ENCODE results near the gene TENM3. TPM values are rescaled to one million over a fixed set of nuclear protein-coding genes. Genes with fewer than 3 reads are reported as not detected.

TENM3 gene
- total RNA-seq, 2 experiments from 2014 or later: not detected

GRCh38 chr4:182405087-182405486 is 161.9 kb downstream of the TENM3 start:
- Mint-ChIP-seq H3K9me3 (ENCODE audit: low read depth) (no peaks in the 10 kb centered on the region), H3K36me3 (no peaks in the 10 kb centered on the region), H3K27ac (no peak overlapping the region), H3K27me3 (no peaks in the 10 kb centered on the region), H3K4me3 (no peak overlapping the region), H3K4me1 (no peaks in the 10 kb centered on the region)
- CTCF ChIA-PET: no interaction called here
- ATAC-seq (no peak), DNase-seq (no peak)

DNA sequence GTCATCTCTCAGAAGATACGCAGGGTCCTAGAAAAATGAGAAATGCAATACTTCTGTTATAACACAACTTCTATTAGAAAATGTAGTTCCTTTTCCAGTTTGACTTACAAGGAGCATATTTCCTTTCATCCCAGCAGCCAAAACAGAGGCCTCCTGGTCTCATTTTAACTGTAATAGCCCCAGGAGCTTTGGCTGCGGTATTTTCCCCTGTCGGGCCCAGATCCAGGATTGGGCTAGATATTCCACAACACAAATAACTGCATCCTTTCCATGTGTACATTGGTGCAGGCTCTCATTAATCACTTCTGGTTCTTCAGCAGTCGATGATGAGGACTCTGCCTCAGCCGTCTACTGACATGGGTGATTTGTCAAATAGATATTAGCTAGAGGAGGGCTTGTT is 166.1 kb downstream of the TENM3 start:
- Mint-ChIP-seq H3K4me1 (no peaks in the 10 kb centered on the region), H3K36me3 (peaks cover 2% of the 10 kb centered on the region), H3K9me3 (ENCODE audit: low read depth) (peaks cover 8% of the 10 kb centered on the region), H3K27ac (no peak overlapping the region), H3K4me3 (no peak overlapping the region), H3K27me3 (no peaks in the 10 kb centered on the region)
- CTCF ChIA-PET: no interaction called here
- DNase-seq (no peak), ATAC-seq (no peak)

DNA sequence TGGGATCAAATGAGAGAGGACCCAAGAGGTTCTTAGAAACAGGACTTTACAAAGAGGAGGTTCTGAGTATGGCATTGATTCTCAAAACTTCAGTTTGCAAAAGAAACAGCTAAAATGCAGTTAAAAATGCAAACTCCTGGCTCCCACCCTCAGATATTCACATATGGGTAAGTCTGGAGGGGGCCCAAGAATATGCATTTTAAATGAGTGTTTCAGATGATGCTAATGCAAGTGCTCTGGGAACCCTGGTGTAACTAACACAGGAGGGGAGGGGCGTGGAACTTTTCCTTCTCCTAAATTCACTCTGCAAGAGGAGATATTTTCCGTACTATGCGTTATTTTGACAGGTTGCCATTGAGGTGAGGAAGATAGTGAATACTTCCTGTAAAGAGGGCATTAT is 168.2 kb downstream of the TENM3 start:
- H3K4me3 Mint-ChIP-seq: no peak overlapping the region
- peaks cover 2% of the 10 kb centered on the region for H3K36me3 Mint-ChIP-seq
- H3K27me3 Mint-ChIP-seq: no peaks in the 10 kb centered on the region
- CTCF ChIA-PET: no interaction called here
- ATAC-seq (no peak), DNase-seq (no peak)
- peaks cover 8% of the 10 kb centered on the region for H3K9me3 Mint-ChIP-seq (ENCODE audit: low read depth)
- H3K27ac Mint-ChIP-seq: no peak overlapping the region
- H3K4me1 Mint-ChIP-seq: no peaks in the 10 kb centered on the region

- H3K27me3 Mint-ChIP-seq: no peaks in the 10 kb centered on the region
- peaks cover 8% of the 10 kb centered on the region for H3K9me3 Mint-ChIP-seq (ENCODE audit: low read depth)
Observed at GRCh38 chr4:182413550-182413949, 170.3 kb downstream of the TENM3 start.

GRCh38 chr4:182415116-182415515 is 171.9 kb downstream of the TENM3 start:
- H3K4me1 Mint-ChIP-seq: no peaks in the 10 kb centered on the region
- DNase-seq (no peak), ATAC-seq (no peak)
- peaks cover 2% of the 10 kb centered on the region for H3K36me3 Mint-ChIP-seq
- no peak overlapping the region for H3K4me3 Mint-ChIP-seq
- peaks cover 8% of the 10 kb centered on the region for H3K9me3 Mint-ChIP-seq (ENCODE audit: low read depth)
- H3K27ac Mint-ChIP-seq: no peak overlapping the region
- CTCF ChIA-PET: interaction anchor here (1.4 kb wide), 1 partner anchor 17 kb away, joined by 3 read pairs; no protein-coding TSS in a partner anchor
- no peaks in the 10 kb centered on the region for H3K27me3 Mint-ChIP-seq

More at GRCh38 chr4:182413550-182413949, 170.3 kb downstream of the TENM3 start:
- no peak for DNase-seq
- CTCF ChIA-PET: no interaction called here
- ATAC-seq: no peak
- H3K4me1 Mint-ChIP-seq: no peaks in the 10 kb centered on the region
- no peak overlapping the region for H3K4me3 Mint-ChIP-seq
- no peak overlapping the region for H3K27ac Mint-ChIP-seq
- H3K36me3 Mint-ChIP-seq: peaks cover 2% of the 10 kb centered on the region

GRCh38 chr4:182416067-182416466 is 172.9 kb downstream of the TENM3 start:
- CTCF ChIA-PET: no interaction called here
- H3K27ac Mint-ChIP-seq: no peak overlapping the region
- ATAC-seq (no peak), DNase-seq (no peak)
- H3K4me1 Mint-ChIP-seq: no peaks in the 10 kb centered on the region
- H3K27me3 Mint-ChIP-seq: no peaks in the 10 kb centered on the region
- no peak overlapping the region for H3K4me3 Mint-ChIP-seq
- H3K9me3 Mint-ChIP-seq (ENCODE audit: low read depth): peaks cover 8% of the 10 kb centered on the region
- peaks cover 2% of the 10 kb centered on the region for H3K36me3 Mint-ChIP-seq

GRCh38 chr4:182418054-182418734 is 175.0 kb downstream of the TENM3 start:
- DNase-seq: no peak
- CTCF ChIA-PET: no interaction called here
- H3K4me1 Mint-ChIP-seq: no peaks in the 10 kb centered on the region
- H3K36me3 Mint-ChIP-seq: no peaks in the 10 kb centered on the region
- no peaks in the 10 kb centered on the region for H3K27me3 Mint-ChIP-seq
- no peak for ATAC-seq
- H3K27ac Mint-ChIP-seq: no peak overlapping the region
- peaks cover 5% of the 10 kb centered on the region for H3K9me3 Mint-ChIP-seq (ENCODE audit: low read depth)
- H3K4me3 Mint-ChIP-seq: no peak overlapping the region

DNA sequence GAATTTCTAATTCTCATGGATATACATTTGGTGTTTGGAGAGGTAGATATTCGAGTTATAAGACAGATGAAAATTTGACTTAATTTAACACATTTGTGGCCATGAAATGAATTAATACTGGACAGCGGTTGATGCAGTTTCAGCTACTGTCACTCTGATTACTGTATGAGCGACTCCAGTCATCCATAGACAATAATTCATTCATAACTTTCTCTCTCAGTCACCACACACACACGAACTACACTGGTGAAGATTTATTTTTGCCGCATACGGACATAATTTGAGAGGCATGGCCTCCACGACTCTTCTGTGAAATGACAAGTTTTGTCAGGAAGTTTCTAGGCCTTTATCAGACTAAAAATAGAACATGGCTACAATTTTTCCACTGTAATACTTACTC is 177.0 kb downstream of the TENM3 start:
- CTCF ChIA-PET: no interaction called here

GRCh38 chr4:182421753-182422152 is 178.6 kb downstream of the TENM3 start:
- Mint-ChIP-seq H3K9me3 (ENCODE audit: low read depth) (no peaks in the 10 kb centered on the region), H3K27ac (no peak overlapping the region), H3K4me3 (no peak overlapping the region), H3K4me1 (no peaks in the 10 kb centered on the region), H3K27me3 (no peaks in the 10 kb centered on the region), H3K36me3 (no peaks in the 10 kb centered on the region)
- CTCF ChIA-PET: no interaction called here
- ATAC-seq (no peak), DNase-seq (no peak)

More for the DNA sequence above, 177.0 kb downstream of the TENM3 start:
- no peaks in the 10 kb centered on the region for H3K36me3 Mint-ChIP-seq
- H3K27me3 Mint-ChIP-seq: no peaks in the 10 kb centered on the region
- H3K9me3 Mint-ChIP-seq (ENCODE audit: low read depth): no peaks in the 10 kb centered on the region
- DNase-seq (no peak), ATAC-seq (no peak)
- no peaks in the 10 kb centered on the region for H3K4me1 Mint-ChIP-seq
- no peak overlapping the region for H3K27ac Mint-ChIP-seq
- H3K4me3 Mint-ChIP-seq: no peak overlapping the region

GRCh38 chr4:182425302-182425701 is 182.1 kb downstream of the TENM3 start:
- CTCF ChIA-PET: interaction anchor here (0.7 kb wide), 1 partner anchor 1081 kb away, joined by 3 read pairs; no protein-coding TSS in a partner anchor
- Mint-ChIP-seq H3K36me3 (no peaks in the 10 kb centered on the region), H3K4me3 (no peak overlapping the region), H3K27ac (no peak overlapping the region), H3K4me1 (no peaks in the 10 kb centered on the region), H3K27me3 (no peaks in the 10 kb centered on the region), H3K9me3 (ENCODE audit: low read depth) (no peaks in the 10 kb centered on the region)
- DNase-seq: no peak
- ATAC-seq: no peak

DNA sequence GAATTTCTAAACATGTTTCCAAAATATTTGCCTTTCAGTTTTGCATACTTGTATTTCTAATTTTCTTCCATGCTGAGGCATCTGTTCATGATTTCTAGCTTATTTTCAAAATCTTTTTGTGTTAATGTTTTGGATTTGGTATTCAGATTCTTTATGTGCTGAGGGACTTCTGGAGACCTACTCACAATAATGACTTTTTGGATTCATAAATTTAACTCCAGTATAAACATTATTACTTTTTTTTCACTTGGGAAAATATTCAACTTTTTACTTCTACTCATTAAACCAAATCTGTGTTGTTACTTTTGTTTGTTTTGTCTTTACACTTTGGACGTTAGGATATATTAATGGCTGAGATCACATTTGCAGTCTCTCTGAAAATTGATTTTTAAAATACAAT is 183.7 kb downstream of the TENM3 start:
- no peak overlapping the region for H3K27ac Mint-ChIP-seq
- CTCF ChIA-PET: no interaction called here
- no peaks in the 10 kb centered on the region for H3K36me3 Mint-ChIP-seq
- ATAC-seq: no peak
- H3K4me3 Mint-ChIP-seq: no peak overlapping the region
- H3K9me3 Mint-ChIP-seq (ENCODE audit: low read depth): no peaks in the 10 kb centered on the region
- H3K4me1 Mint-ChIP-seq: no peaks in the 10 kb centered on the region
- DNase-seq: no peak
- H3K27me3 Mint-ChIP-seq: no peaks in the 10 kb centered on the region

GRCh38 chr4:182427554-182427953 is 184.4 kb downstream of the TENM3 start:
- Mint-ChIP-seq H3K36me3 (no peaks in the 10 kb centered on the region), H3K4me1 (no peaks in the 10 kb centered on the region), H3K27ac (no peak overlapping the region), H3K9me3 (ENCODE audit: low read depth) (no peaks in the 10 kb centered on the region), H3K4me3 (no peak overlapping the region), H3K27me3 (no peaks in the 10 kb centered on the region)
- CTCF ChIA-PET: no interaction called here
- DNase-seq (no peak), ATAC-seq (no peak)

GRCh38 chr4:182429896-182430295 is 186.7 kb downstream of the TENM3 start:
- CTCF ChIA-PET: no interaction called here
- H3K36me3 Mint-ChIP-seq: no peaks in the 10 kb centered on the region
- H3K27me3 Mint-ChIP-seq: no peaks in the 10 kb centered on the region
- no peak for DNase-seq
- ATAC-seq: no peak
- H3K4me1 Mint-ChIP-seq: no peaks in the 10 kb centered on the region
- H3K27ac Mint-ChIP-seq: no peak overlapping the region
- no peaks in the 10 kb centered on the region for H3K9me3 Mint-ChIP-seq (ENCODE audit: low read depth)
- H3K4me3 Mint-ChIP-seq: no peak overlapping the region

DNA sequence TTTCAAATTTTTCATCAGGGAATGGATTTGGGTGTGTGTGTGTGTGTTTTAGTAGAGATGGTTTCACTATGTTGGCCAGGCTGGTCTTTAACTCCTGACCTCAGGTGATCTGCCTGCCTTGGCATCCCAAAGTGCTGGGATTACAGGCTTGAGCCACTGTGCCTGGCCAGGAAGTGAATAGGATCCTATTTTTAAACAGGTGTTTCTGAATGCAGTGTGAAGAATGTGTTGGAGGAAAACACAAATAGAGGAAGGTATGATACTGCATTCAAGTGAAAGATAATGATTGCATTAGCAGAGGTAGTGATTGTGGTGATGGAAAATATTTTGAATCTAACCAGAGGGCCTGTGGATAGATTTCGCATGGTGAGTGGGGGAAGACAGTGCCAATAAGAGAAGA is 189.6 kb downstream of the TENM3 start:
- no peak overlapping the region for H3K4me3 Mint-ChIP-seq
- H3K9me3 Mint-ChIP-seq (ENCODE audit: low read depth): no peaks in the 10 kb centered on the region
- H3K4me1 Mint-ChIP-seq: no peaks in the 10 kb centered on the region
- DNase-seq (no peak), ATAC-seq (no peak)
- H3K27ac Mint-ChIP-seq: no peak overlapping the region
- CTCF ChIA-PET: no interaction called here
- no peaks in the 10 kb centered on the region for H3K36me3 Mint-ChIP-seq
- no peaks in the 10 kb centered on the region for H3K27me3 Mint-ChIP-seq

GRCh38 chr4:182434720-182435119 is 191.5 kb downstream of the TENM3 start:
- Mint-ChIP-seq H3K9me3 (ENCODE audit: low read depth) (no peaks in the 10 kb centered on the region), H3K27me3 (no peaks in the 10 kb centered on the region), H3K36me3 (no peaks in the 10 kb centered on the region), H3K4me1 (no peaks in the 10 kb centered on the region), H3K4me3 (no peak overlapping the region), H3K27ac (no peak overlapping the region)
- CTCF ChIA-PET: no interaction called here
- no peak for DNase-seq
- ATAC-seq: no peak

All from activated CD8-positive, alpha-beta memory T cell treated with anti-CD3 and anti-CD28 coated beads, Interleukin-2, amount 10 ng/mL, durations not matched to agents 7 days and 5 days (primary cell).